HuH-7 (cell line): Measurements from ENCODE around the gene DLG2.
"Not testable (repeated sequence)": the region's sequence is repeated elsewhere in the genome, so short reads cannot be mapped to it uniquely, and the experiment has no call there.

ENCODE experiments used
- DNase-seq: peaks from one replicate; pipeline ENCODE4 v3.0.0; 2011; ENCODE audit warnings: low spot score

Gene DLG2

DNA sequence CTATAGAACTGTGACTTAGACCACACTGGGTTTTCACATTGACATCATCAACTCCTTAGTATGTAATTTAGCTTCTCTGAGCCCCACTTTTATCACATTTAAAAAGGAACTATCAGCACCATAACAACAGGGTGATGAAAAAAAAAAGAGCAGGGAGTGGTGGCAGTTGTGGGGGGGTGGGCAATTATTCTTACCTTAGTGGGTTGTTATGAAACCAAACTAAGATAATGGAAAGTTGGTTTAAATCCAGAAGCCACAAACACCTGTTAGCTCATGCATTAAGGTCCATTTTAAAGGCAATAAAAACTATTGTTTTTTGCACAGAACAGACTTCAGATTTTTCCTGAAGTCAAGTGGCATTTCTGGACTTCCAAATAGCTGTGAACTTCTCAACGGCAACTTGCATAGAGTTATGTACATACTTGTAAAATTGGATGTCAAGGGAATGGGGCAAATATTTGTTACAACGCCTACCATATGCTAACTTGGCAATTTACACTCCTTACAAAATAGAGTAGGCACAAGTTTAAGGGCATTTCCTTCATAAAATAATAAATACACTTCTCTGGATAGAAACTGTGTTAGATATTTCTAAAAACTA lies 793.6 kb downstream of the DLG2 start:
- DNase-seq = no peak

- DNase-seq = no peak
These were observed 796.8 kb downstream of the DLG2 start for GRCh38 chr11:84830372-84830771.

DNA sequence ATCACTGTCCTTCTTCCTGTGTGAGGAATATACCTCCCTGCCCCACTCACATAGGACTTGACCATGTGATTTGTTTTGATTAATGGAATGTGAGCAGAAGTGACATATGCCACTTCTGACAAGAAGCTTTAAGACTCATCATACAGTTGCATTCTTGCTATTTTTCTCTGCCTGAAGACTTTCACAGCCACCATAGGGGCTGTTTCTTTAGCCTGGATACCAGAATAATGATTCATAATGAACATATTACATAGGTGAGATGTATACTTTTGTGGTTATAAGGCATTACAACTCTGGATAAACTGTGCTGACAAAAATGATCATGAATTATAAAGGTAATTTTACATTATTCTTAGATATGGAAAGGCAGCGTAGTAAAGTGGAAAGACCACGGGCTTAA lies 798.0 kb downstream of the DLG2 start:
- DNase-seq = no peak

DNA sequence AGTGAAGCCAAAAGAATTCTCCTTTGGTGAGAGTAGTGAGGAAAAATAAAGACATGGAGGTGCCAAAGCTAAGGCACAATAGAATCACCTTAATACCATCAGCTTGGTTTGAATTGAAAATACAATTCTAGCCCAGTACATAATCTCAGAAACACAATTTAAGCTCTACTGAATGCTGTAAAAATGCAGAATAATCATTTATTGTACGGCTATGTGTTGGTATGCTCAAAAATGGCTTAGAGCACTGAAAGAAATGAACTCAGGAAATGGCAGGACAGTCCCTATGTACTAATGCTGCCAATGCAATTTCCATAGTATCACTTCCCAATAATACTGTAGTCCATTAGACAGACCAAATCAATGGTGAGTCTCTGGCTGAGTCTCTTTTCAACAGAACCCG lies 798.5 kb downstream of the DLG2 start:
- no peak for DNase-seq

DNA sequence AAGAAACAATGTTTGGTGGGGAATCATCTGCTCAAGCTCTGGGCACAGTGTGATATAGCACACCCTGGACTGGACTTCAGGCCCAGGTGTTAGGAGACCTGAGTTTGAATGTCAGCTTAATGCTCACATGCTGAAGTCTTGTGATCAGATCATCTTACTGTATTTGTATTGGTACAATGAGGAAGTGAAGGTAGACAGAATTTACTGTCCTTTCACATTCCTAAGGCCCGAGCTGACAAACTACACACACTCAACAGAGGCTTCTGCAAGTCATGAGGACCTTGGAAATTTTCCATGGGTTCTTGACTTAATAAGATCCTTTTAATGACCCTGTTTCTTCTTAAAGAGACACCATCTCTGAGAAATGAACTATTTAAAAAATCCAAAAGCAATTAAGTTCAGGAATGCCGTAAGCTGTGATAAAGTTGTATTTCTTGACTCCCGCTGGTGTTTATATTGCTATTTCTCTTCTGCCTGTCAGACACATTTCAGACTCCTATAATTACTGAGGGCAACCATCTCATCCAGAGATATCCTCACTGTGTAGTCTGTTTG lies 802.0 kb downstream of the DLG2 start:
- no peak for DNase-seq

DNA sequence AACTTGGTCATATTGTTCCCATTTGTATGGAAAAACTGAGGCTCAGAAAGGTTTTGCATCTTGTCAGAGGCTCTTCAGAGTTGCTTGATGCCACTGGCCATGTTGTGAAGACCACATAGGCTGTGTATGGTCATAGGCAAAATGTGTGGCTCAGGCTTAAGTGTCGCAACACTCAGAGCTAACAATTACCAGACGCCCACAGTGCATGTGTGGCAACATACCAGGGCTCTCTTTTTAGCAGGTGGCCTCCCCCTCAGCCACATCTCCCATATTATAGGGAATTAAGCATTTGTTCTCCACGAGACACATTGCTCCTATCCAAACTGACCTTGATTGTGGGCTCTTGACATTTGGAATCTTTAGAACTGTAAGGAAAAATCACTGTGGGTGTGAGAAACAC lies 802.5 kb downstream of the DLG2 start:
- no peak for DNase-seq

DNA sequence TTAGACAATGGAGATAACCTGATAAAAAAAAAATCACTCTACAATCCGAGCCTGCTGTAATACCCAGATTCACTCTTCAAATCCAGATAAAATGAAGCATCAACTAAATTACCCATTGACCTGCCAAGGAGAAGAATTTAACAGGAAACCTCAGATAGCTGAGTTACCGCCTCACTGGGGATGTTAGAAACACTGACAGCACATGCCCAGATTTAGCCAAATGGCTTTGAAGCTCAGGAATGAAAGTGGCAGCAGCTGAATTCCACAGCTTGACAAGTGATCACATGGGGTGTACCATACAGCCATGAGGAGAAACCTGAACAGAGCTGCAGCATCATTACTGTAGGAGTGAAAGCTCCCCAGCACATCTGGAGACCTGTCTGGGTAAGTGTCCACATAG lies 807.6 kb downstream of the DLG2 start:
- DNase-seq = no peak

GRCh38 chr11:84819128-84819527 lies 808.0 kb downstream of the DLG2 start:
- DNase-seq = no peak

DNA sequence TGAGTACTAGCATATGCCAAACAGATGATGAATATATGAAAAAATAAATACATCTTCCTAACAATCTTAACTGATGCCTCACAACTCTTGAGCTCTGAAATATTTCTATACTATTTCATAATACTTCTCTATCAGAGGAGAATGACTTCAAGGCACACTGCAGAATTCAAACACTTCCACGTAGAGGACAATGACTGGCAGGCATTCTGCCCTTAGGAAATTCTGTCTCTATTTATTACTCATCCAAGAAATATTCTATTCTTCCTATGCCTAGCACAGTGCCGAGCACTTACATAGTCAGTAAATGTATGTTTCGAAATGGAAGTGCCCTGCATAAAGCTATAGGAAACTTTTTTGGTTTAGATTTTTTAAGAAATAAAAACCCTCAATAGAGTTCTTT lies 809.1 kb downstream of the DLG2 start:
- DNase-seq = no peak

- DNase-seq = no peak
These were observed 814.6 kb downstream of the DLG2 start for GRCh38 chr11:84812471-84812969.

DNA sequence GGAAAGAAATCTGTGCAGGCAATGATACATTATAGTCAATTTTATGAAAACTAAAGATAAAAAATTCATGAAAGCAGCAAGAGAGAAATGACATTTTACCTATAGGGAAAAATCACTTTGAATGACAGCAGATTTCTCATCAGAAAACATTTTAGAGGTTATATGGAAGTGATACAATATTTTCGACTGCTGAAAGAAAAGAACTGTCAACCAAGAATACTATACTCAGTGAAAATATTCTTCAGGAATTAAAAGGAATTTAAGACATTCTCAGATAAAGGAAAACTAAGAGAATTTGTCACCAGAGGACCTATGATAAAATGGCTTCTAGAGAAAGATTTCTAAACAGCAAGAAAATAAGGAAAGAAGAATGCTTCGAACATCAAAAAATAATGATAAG lies 820.8 kb downstream of the DLG2 start:
- DNase-seq = no peak

DNA sequence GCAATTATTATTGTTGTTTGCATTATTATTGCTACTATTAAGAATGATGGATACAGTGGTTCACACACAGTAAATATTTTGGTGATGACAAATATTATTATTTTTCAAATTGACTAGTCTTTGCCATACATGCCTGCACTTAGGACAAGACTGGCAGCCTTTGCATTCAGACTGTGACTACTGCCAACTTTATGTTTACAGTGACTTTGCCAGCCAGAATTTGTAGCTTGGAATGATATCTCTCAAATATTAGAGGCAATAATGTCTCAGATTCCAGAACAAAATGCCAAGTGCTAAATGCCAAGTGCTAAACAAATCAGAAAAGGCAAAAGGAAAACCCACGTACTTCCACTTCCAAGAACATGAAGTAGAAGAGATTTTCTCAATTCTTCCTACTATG lies 823.1 kb downstream of the DLG2 start:
- DNase-seq = no peak

DNA sequence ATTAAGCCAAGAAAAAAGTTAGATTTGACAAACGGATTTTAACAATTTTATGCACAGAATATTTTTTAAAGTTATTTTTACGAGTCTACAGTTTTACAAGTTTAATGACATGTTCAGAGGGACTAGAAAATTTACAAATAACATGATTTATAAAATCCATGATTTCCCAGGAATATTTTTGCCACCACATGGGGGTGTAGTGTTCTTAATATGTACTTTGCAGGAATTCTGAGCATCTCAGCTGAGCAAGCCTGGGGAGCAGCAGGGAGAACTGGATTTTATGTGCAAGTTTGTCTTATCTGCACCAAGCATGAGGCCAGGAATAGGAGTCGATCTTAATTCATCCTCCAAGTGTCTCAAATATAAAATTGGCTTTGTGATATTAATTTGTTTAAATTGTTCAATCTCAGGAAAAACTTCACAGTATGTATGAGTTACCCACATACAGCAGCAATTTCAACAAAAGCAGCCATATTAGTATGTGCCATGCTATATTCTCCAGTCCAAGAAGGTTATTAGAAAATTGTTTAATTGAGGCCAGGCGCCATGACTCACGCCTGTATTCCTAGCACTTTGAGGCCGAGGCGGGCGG lies 826.3 kb downstream of the DLG2 start:
- peak; percentile 5 for DNase-seq

DNA sequence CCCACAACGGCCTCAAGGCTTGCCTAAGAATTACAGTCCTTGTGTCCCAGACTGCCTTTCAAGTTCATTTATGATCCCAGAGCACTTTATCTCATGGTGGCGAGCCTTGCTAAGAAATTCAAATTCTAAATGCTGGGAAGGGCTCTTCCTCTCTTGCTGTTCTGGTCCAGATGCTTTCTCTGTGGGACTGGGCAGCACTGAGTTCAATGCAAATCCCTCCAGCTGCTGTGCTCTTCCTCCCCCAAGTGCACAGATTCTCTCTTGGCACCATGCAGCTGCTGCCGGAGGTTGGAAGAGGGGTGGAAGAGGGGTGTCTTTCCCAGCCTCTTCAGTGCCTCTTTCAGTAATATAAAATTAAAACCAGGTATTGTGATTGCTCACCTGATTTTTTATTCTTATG lies 828.0 kb downstream of the DLG2 start:
- DNase-seq = no peak

DNA sequence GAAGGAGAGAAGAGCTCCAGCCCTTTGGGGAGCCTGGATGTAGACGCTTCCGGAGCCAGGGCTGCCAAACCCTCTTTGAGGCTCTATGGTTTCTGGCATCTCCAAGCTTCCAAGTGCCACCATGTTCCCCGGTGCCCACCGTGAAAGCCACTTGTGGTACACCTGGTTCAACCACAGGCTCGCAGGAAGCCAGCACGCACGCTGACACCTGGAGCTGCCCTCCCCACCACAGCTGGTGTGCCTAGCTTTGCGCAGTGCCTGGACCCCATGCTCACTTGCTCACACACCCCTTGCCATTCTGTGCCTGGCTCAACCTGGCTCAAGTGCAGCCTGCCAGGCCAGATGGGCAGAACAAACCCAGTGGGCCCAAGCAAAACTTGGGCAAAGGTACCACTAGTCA lies 831.4 kb downstream of the DLG2 start:
- DNase-seq = no peak

DNA sequence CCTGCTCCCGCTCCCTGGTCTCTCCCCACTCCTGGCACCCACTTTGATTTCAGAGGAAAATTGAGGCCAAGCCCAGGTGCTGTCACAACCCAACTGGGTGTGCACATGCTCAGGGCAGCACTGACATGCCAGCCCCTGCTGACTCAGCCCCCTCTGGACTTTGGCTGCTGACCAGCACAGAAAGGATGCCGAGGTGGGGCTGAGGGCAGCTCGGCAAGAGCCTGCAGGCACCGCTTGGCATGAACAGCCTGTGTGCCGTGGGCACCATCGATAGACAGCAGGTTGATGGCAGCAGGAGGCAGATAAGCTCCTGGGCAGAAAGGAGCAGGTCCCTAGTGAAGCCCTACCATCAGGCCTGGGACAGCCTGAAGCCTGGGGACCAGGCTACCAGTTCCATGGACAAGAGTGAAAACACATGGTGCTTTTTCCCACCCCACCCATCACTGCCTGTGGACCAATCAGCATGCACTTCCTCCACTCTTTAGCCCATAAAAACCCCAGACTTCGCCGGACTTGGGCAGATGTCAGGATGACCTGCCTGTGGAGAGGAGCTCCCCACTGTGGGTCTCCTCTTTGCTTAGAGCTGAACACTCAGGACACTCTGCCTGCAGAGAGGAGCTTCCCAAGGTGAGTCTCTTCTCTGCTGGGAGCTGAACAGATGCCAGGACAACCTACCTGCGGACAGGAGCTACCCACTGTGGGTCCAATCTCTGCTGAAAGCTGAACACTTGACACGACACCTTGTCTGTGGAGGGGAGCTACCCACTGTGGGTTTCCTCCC lies 832.3 kb downstream of the DLG2 start:
- DNase-seq = no peak

DNA sequence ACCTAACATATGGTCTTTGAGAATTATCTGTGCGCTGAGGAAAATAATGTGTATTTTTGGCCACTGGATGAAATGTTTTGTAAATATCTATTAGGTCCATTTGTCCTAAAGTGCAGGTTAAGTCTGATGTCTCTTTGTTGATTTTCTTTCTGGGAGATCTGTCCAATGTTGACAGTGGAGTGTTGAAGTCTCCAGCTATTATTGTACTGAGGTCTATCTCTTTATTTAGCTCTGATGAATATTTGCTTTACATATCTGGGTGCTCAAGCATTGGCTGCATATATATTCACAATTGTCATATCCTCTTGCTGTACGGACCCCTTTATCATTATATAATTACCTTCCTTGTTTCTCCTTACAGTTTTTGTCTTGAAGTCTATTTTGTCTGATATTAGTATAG lies 833.8 kb downstream of the DLG2 start:
- DNase-seq = no peak

DNA sequence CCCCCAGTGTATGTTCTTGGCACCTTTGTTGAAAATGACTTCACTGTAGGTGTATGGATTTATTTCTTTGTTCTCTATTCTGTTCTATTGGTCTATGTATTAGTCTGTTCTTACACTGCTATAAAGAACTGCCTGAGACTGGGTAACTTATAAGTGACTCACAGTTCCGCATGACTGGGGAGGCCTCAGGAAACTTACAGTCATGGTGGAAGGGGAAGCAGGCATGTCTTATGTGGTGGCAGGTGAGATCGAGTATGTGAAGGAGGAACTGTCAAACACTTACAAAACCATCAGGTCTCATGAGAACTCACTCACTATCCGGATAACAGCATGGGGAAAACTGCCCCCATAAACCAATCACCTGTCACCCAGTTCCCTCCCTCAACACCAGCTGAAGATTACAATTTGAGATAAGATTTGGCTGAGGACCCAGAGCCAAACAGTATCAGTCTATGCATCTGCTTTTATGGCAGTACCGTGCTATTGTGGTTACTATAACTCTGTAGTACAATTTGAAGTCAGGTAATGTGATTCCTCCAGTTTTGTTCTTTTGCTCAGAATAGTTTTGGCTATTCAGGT lies 836.2 kb downstream of the DLG2 start:
- no peak for DNase-seq

DNA sequence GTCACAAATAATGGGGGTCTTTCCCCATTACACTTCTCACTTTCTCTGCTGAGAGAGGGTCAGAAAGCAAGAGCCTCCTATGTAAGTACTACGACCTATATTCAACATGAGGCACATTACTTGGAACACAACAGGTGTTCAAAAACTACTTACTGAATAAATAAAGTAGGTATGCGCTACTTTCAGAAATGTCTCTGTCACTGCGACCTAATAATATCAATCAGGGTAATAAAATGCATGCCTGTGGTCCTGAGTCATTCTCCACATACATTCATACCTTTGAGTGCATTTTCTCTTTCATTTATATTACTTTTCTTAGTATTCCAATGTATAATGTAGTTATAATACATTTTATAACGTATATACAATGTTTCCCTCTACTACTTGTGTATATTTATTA lies 838.9 kb downstream of the DLG2 start:
- no peak for DNase-seq

GRCh38 chr11:84784158-84784557 lies 843.0 kb downstream of the DLG2 start:
- not testable (repeated sequence) for DNase-seq

DNA sequence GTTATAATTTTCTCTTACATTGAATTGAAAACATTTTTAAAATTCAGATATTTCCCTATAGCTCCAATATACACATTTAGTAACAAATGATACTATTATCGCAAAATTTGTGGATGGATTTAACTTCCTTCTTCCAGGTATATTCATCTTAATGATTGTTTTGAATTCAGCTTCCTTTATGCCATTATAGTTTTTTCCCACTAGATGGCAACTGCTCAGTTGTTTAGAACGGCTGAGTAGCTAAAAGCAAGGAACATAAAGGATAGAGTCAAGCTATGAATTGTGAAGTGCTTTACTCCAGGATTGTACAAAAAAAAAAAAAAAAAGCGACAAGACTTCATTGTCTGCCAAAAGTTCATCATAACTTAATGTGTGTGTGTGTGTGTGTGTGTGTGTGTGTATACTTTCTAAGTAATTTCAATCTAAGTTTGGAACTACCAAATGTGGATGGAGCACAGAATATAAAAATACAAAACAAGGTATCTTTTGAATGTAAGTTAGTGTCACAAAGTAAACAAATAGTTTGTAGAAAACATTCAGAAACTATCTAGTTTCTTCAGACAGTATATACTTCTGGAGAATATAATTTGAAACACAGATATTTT lies 846.4 kb downstream of the DLG2 start:
- DNase-seq = no peak

- no peak for DNase-seq
These were observed 851.6 kb downstream of the DLG2 start for GRCh38 chr11:84775503-84775902.
